GM23338 (cell line): ENCODE results near the gene SLC2A11. TPM values are rescaled to one million over a fixed set of nuclear protein-coding genes. Genes with fewer than 3 reads are reported as not detected.
A peak's percentile ranks its signal among the peaks of the same experiment; 100 is the strongest.

ENCODE experiments used
- ATAC-seq: fragments of 200-7000 bp; cut with Tn5 transposase; 3 replicates; pipeline ENCODE4 v1.9.1; 2020
- DNase-seq: peaks from one replicate; pipeline ENCODE4 v3.0.0-alpha.2; 2015; ENCODE audit warnings: low spot score
- H2AFZ ChIP-seq: fragments of 200-600 bp; sonication (generic); 2 replicates; pipeline ENCODE4 v1.8.0; 2016; ENCODE audit warnings: antibody characterized with exemption, mild to moderate bottlenecking, moderate library complexity
- H3F3A ChIP-seq: fragments of 200-600 bp; sonication (generic); replicated peaks from 2 replicates; pipeline ENCODE4 v1.8.0; 2017; ENCODE audit warnings: antibody characterized with exemption, mixed run types, low read depth
- H3K27ac ChIP-seq: fragments of 200-600 bp; sonication (generic); 2 replicates; pipeline ENCODE4 v1.6.1; 2016; ENCODE audit warnings: low read depth
- H3K27me3 ChIP-seq: fragments of 200-600 bp; sonication (generic); 2 replicates; pipeline ENCODE4 v1.8.0; 2016; ENCODE audit warnings: mild to moderate bottlenecking, mixed run types, moderate library complexity; ENCODE audit not compliant: insufficient read depth
- H3K36me3 ChIP-seq: fragments of 200-600 bp; sonication (generic); 2 replicates; pipeline ENCODE4 v1.8.0; 2016; ENCODE audit warnings: mild to moderate bottlenecking; ENCODE audit not compliant: insufficient read depth
- H3K4me1 ChIP-seq: fragments of 200-600 bp; sonication (generic); 2 replicates; pipeline ENCODE4 v1.8.0; 2016; ENCODE audit warnings: mild to moderate bottlenecking, moderate library complexity; ENCODE audit not compliant: insufficient read depth
- H3K4me2 ChIP-seq: fragments of 200-600 bp; sonication (generic); 2 replicates; pipeline ENCODE4 v1.7.1; 2017; ENCODE audit warnings: mixed run types
- H3K4me3 ChIP-seq: fragments of 200-600 bp; sonication (generic); 2 replicates; pipeline ENCODE4 v1.6.1; 2016; ENCODE audit warnings: mixed run types
- H3K79me2 ChIP-seq: fragments of 200-600 bp; sonication (generic); replicated peaks from 2 replicates; pipeline ENCODE4 v1.8.0; 2017; ENCODE audit warnings: mild to moderate bottlenecking; ENCODE audit not compliant: insufficient read depth
- H3K9me2 ChIP-seq: fragments of 200-600 bp; sonication (generic); 2 replicates; pipeline ENCODE4 v1.8.0; 2017; ENCODE audit not compliant: insufficient read depth
- H4K20me1 ChIP-seq: fragments of 200-600 bp; sonication (generic); replicated peaks from 2 replicates; pipeline ENCODE4 v1.8.0; 2017; ENCODE audit warnings: mild to moderate bottlenecking; ENCODE audit not compliant: insufficient read depth
- H3K27ac Mint-ChIP-seq: 2 replicates; pipeline ENCODE4 v1.8.0; 2020; ENCODE audit warnings: inconsistent platforms, mild to moderate bottlenecking, moderate library complexity, mixed read lengths
- H3K27me3 Mint-ChIP-seq: 3 replicates; pipeline ENCODE4 v1.8.0; 2022; ENCODE audit warnings: low read depth, mild to moderate bottlenecking, moderate library complexity, mixed read lengths, inconsistent platforms; ENCODE audit not compliant: insufficient read depth, poor library complexity
- H3K36me3 Mint-ChIP-seq: 3 replicates; pipeline ENCODE4 v1.8.0; 2021; ENCODE audit warnings: low read depth, mild to moderate bottlenecking, inconsistent platforms, moderate library complexity, mixed read lengths
- H3K4me1 Mint-ChIP-seq: 3 replicates; pipeline ENCODE4 v1.8.0; 2020; ENCODE audit warnings: mild to moderate bottlenecking, inconsistent platforms, mixed read lengths
- H3K4me3 Mint-ChIP-seq: 3 replicates; pipeline ENCODE4 v1.8.0; 2021; ENCODE audit warnings: moderate library complexity, mild to moderate bottlenecking, inconsistent platforms, mixed read lengths
- H3K9me3 Mint-ChIP-seq: 3 replicates; pipeline ENCODE4 v1.8.0; 2020; ENCODE audit warnings: moderate library complexity, mild to moderate bottlenecking, inconsistent platforms, mixed read lengths
- CREB1 ChIP-seq: fragments of 250-450 bp; sonication (Bioruptor Pico); IDR thresholded peaks from 2 replicates; pipeline ENCODE4 v1.5.0; 2020; ENCODE audit warnings: low read depth, mild to moderate bottlenecking, moderate library complexity
- CTCF ChIP-seq, 2 experiments: fragments of 200-600 bp in 1 of 2; sonication (generic) in 1 of 2; conservative IDR thresholded peaks; 2 replicates each; pipeline versions ENCODE4 v1.5.1 to v1.6.1; 2016 to 2017; ENCODE audit warnings: antibody characterized with exemption in 2 of 2, low read depth in 2 of 2, mild to moderate bottlenecking in 2 of 2, moderate library complexity in 1 of 2
- EZH2 ChIP-seq: fragments of 200-600 bp; sonication (generic); IDR thresholded peaks from one replicate; pipeline ENCODE4 v1.8.0; 2017; ENCODE audit warnings: antibody characterized with exemption, mild to moderate bottlenecking, low read depth; ENCODE audit not compliant: unreplicated experiment
- EZH2phosphoT487 ChIP-seq: fragments of 200-600 bp; sonication (generic); IDR thresholded peaks from one replicate; pipeline ENCODE4 v1.8.1; 2018; ENCODE audit warnings: antibody characterized with exemption; ENCODE audit not compliant: unreplicated experiment
- JUNB ChIP-seq: IDR thresholded peaks from one replicate; pipeline ENCODE4 v1.6.1; 2016; ENCODE audit warnings: antibody characterized with exemption; ENCODE audit not compliant: unreplicated experiment
- NANOG ChIP-seq: IDR thresholded peaks from 2 replicates; pipeline ENCODE4 v1.6.1; 2016; ENCODE audit warnings: antibody characterized with exemption, borderline replicate concordance
- POLR2AphosphoS5 ChIP-seq: IDR thresholded peaks from 2 replicates; pipeline ENCODE4 v1.6.1; 2016; ENCODE audit warnings: antibody characterized with exemption, low read depth
- REST ChIP-seq: IDR thresholded peaks from one replicate; pipeline ENCODE4 v1.6.1; 2018; ENCODE audit warnings: antibody characterized with exemption; ENCODE audit not compliant: unreplicated experiment
- STAT1 ChIP-seq: IDR thresholded peaks from one replicate; pipeline ENCODE4 v1.6.1; 2016; ENCODE audit warnings: antibody characterized with exemption; ENCODE audit not compliant: unreplicated experiment
- ZNF114 ChIP-seq: fragments of 250-450 bp; sonication (Bioruptor Pico); IDR thresholded peaks from 2 replicates; pipeline ENCODE4 v1.5.0; 2020; ENCODE audit warnings: mild to moderate bottlenecking, moderate library complexity
- ZNF331 ChIP-seq: fragments of 250-450 bp; sonication (Bioruptor Pico); IDR thresholded peaks from 2 replicates; pipeline ENCODE4 v1.5.0; 2020; ENCODE audit warnings: low read depth, mild to moderate bottlenecking, moderate library complexity
- ZNF462 ChIP-seq: fragments of 250-450 bp; sonication (Bioruptor Pico); IDR thresholded peaks from 2 replicates; pipeline ENCODE4 v1.5.0; 2020; ENCODE audit warnings: mild to moderate bottlenecking, moderate library complexity
- polyA plus RNA-seq: library from polyadenylated mRNA; unstranded; fragments of >200 nt; fragmentation: Nextera tagmentation; extraction: Ambion mirVana; gene quantifications from 2 replicates; pipeline ENCODE4 v1.2.1, GENCODE V29; 2016
- total RNA-seq: library from RNA; depleted of rRNA; stranded (reverse); fragments of >200 nt; shearing (Covaris generic); gene quantifications from 2 replicates; pipeline ENCODE4 v1.2.3, GENCODE V29; 2014

The SLC2A11 gene
- total and polyA plus RNA-seq, 2 experiments from 2014 or later: 7.1 to 21.8 TPM

DNA sequence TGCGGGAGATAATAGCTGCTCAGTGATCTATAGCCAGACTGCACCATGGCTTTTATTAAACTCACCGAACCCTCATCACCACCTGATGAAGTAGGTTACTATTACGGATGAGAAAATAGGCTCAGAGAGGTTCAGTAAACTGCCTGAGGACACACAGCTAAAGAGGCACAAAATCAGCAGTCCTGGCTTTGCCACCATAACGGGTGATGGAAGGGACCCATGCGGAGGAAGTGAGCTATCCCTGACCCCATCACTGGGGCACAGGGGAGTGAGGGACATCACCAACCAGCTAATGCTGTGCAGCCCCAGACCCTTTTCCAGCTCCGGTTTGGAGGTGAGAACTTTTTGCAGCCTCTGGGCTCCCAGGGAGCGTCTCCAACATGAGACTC lies 11.6 kb upstream of the SLC2A11 start:
- H3F3A ChIP-seq: peaks cover 15% of the 10 kb centered on the region; the same call in 1 of the 2 replicates
- no peaks in the 10 kb centered on the region for H3K9me2 ChIP-seq
- DNase-seq (no peak), ATAC-seq (no peak)
- H3K36me3 ChIP-seq: no peaks in the 10 kb centered on the region
- Mint-ChIP-seq H3K27me3 (peaks cover 33% of the 10 kb centered on the region), H3K27ac (no peak overlapping the region), H3K4me3 (no peak overlapping the region), H3K36me3 (no peaks in the 10 kb centered on the region), H3K4me1 (peaks cover 37% of the 10 kb centered on the region), H3K9me3 (no peaks in the 10 kb centered on the region)
- no peaks in the 10 kb centered on the region for H4K20me1 ChIP-seq
- 0 out of 2 replicates have a peak overlapping the region, but pooled peaks have one; percentile 20 for H3K4me2 ChIP-seq
- no peak overlapping the region for H3K4me3 ChIP-seq
- no peaks in the 10 kb centered on the region for H3K79me2 ChIP-seq
- TF ChIP-seq STAT1 (no peak), CREB1 (CRISPR knock-in tag) (no peak), REST (no peak), ZNF331 (CRISPR knock-in tag) (no peak), ZNF114 (CRISPR knock-in tag) (no peak), CTCF (conservative IDR thresholded peaks at IDR 0.05; ENCODE audit: low read depth in 2 of 2) (no peak), POLR2AphosphoS5 (no peak), ZNF462 (CRISPR knock-in tag) (no peak), EZH2 (no peak), NANOG (no peak), EZH2phosphoT487 (no peak), JUNB (no peak)
- no peak overlapping the region for H3K27ac ChIP-seq
- peaks cover 34% of the 10 kb centered on the region for H3K4me1 ChIP-seq
- H3K27me3 ChIP-seq: no peaks in the 10 kb centered on the region
- peak overlapping the region; percentile 92 for H2AFZ ChIP-seq
